GM08714 (cell line): ENCODE results near the gene MAST1.
"Not testable (repeated sequence)": the region's sequence is repeated elsewhere in the genome, so short reads cannot be mapped to it uniquely, and the experiment has no call there.

Experiments
- H3K4me3 ChIP-seq: fragments of 200-500 bp; sonication (Bioruptor generic); 2 replicates; pipeline ENCODE4 v1.5.1; 2014; ENCODE audit warnings: mild to moderate bottlenecking, low read length, inconsistent platforms
- ZNF274 ChIP-seq: IDR thresholded peaks from 2 replicates; pipeline ENCODE4 v1.6.1; 2012; ENCODE audit warnings: mild to moderate bottlenecking, low read depth, low read length

Gene MAST1

DNA sequence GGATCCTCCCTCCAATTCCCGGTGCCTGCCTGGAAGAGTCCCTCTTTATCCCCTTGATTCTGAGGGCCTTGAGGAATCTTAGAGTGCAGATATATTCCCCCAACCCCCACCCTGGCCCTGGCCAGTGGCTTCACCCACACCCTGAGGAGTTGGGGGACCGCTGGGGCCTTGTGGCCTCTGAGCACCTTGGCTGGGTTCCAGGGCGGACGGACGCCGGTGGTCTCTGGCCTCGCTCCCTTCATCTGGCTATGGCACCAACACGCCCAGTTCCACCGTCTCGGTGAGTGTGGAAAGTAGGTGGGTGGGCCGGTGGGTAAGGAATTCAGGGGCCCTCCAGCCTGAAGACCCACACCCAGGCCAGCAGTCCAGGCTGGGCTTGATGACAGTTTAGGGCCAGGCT is 5.0 kb downstream of the MAST1 start:
- TF ChIP-seq ZNF274 = no peak
- H3K4me3 ChIP-seq = no peak overlapping the region

- TF ChIP-seq ZNF274 = no peak
- no peak overlapping the region for H3K4me3 ChIP-seq
Observed at GRCh38 chr19:12843999-12844732, 5.9 kb downstream of the MAST1 start.

- H3K4me3 ChIP-seq = not testable (repeated sequence)
Observed at GRCh38 chr19:12846613-12847012, 8.3 kb downstream of the MAST1 start.

GRCh38 chr19:12847159-12848139 is 9.1 kb downstream of the MAST1 start:
- H3K4me3 ChIP-seq = no peak overlapping the region
- no peak for TF ChIP-seq ZNF274

DNA sequence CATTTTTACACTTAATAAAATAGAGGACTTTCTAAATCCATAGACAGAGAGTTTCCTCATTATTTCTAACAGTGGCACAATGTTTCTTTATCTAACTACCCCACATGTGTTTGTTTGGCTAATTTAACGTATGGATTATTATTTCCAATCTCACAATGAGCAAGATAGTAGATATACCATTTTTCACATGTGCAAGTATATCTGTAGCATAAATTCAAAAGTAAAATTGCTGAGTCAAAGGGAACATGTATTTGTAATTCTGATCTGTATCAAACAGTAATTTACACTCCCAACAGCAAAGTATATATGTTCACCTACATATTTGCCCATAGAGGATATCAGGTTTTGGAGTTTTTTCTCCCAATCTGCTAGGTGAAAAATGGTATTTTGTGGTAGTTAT is 18.3 kb downstream of the MAST1 start:
- no peak for TF ChIP-seq ZNF274
- no peak overlapping the region for H3K4me3 ChIP-seq

GRCh38 chr19:12858041-12858928 is 20.0 kb downstream of the MAST1 start:
- H3K4me3 ChIP-seq = no peak overlapping the region
- no peak for TF ChIP-seq ZNF274

- H3K4me3 ChIP-seq = no peak overlapping the region
- no peak for TF ChIP-seq ZNF274
Observed at GRCh38 chr19:12859546-12859945, 21.2 kb downstream of the MAST1 start.

GRCh38 chr19:12864143-12864542 is 25.8 kb downstream of the MAST1 start:
- H3K4me3 ChIP-seq = no peak overlapping the region
- no peak for TF ChIP-seq ZNF274

DNA sequence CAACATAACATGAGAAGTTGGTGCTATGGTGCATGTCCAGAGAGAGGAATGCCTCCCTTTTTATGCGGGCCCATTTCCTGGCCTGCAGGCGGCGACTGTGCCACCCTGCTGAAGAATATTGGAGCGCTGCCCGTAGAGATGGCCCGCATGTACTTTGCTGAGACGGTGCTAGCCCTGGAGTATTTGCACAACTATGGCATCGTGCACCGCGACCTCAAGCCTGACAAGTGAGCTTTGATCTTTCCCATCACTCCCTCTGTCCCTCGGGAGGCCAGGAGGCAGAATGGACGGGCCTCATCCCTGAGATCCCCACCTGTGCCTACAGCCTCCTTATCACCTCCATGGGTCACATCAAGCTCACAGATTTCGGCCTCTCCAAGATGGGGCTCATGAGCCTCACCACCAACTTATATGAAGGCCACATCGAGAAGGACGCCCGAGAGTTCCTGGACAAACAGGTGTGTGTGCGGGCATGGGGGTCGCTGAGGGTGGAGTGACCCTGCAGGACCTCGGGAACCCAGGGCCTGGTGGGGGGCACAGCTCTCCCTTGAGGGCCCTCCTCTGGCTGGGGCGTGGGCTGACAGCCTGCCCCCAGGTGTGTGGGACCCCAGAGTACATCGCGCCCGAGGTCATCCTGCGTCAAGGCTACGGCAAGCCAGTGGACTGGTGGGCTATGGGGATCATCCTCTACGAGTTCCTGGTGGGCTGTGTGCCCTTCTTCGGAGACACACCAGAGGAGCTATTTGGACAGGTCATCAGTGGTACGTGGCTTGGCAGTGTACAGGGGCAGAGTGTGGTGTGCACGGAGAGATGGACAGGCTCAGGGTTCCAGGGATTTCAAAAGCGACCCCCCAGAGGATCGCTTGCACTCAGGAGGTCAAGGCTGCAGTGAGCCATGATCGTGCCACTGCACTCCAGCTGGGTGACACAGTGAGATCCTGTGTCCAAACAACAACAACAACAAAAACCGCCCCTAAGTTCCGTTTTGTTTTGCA is 26.7 kb downstream of the MAST1 start:
- no peak for TF ChIP-seq ZNF274
- no peak overlapping the region for H3K4me3 ChIP-seq

- H3K4me3 ChIP-seq = no peak overlapping the region
- TF ChIP-seq ZNF274 = no peak
Observed at GRCh38 chr19:12865746-12866415, 27.6 kb downstream of the MAST1 start.

DNA sequence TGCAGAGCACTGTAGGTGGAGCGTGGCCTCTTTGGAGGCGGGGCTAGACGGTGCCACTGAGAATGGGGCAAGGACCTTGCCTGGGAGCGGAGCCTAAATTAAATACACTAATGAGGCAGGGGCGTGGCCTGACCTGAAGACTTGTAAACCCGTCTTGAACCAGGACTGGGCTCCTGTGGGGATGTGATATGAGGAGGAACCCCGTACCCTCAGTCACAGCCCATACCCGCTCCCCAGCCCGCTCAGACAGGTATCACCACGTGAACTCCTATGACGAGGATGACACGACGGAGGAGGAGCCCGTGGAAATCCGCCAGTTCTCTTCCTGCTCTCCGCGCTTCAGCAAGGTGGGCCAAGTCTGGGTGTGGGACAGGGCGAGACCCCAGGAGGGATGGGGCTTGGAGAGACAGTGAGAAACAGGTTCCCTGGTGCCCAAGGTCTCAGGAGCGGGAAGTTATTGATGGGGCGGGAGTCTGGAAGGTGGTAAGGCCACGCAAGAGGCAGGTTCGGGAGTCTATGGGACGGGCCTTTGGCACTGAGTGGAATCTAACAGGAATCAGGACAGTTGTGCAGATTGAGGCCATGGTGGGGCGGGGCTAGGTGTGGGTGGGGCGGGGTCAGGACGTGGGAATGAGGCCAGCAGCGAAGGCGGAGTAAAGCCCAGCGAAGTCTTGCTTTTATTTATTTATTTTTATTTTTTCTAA is 28.3 kb downstream of the MAST1 start:
- no peak overlapping the region for H3K4me3 ChIP-seq
- TF ChIP-seq ZNF274 = no peak
